K562 (cell line): ENCODE results near the gene ERCC2. TPM values are rescaled to one million over a fixed set of nuclear protein-coding genes. Genes with fewer than 3 reads are reported as not detected.

Experiments used
- ATAC-seq: fragments of 200-7000 bp; cut with Tn5 transposase; 3 replicates; pipeline ENCODE4 v1.9.1; 2020; ENCODE audit warnings: moderate library complexity
- BruUV-seq: library from RNA; stranded (reverse); fragments of 400-500 nt; replicated peaks from 2 replicates; lab custom pipeline; 2021; lab: Mats Ljungman, UMichigan
- CTCF ChIA-PET: fragments of 300-600 bp; formaldehyde crosslinking; extraction: SDS; loops from one replicate; lab custom pipeline; 2021; ENCODE audit warnings: low intra/inter-chr PET ratio; lab: Yijun Ruan, JAX
- POLR2A ChIA-PET: fragments of 300-600, 350-650 bp; sonication (Branson Sonifier 250); formaldehyde crosslinking; extraction: SDS; loops from one replicate; lab custom pipeline; 2021; ENCODE audit warnings: antibody characterized with exemption, inconsistent platforms; lab: Yijun Ruan, JAX
- DNase-seq, 4 experiments: peaks; one replicate each; pipeline versions ENCODE4 v3.0.0 to v3.0.0-alpha.2; 2011 to 2018; ENCODE audit warnings: low spot score in 3 of 4, mixed read lengths in 3 of 4; ENCODE audit errors: extremely low read depth in 1 of 4
- FAIRE-seq: peaks from 2 replicates; lab custom pipeline; 2011; peaks lifted over from hg19 to GRCh38; lab: Jason Lieb, UNC
- H2AFZ ChIP-seq: 2 replicates; pipeline ENCODE4 v1.6.0; 2011; ENCODE audit warnings: low read depth, low read length, control low read depth, inconsistent platforms
- H3K27ac ChIP-seq: fragments of 200-600 bp; 3 replicates; pipeline ENCODE4 v1.8.0; 2011; ENCODE audit warnings: low read depth, mild to moderate bottlenecking, control low read depth, inconsistent platforms, low read length, moderate library complexity, mixed read lengths; ENCODE audit errors: extremely low read depth
- H3K27me3 ChIP-seq, 2 experiments: fragments of 300-600 bp in 1 of 2; 2 replicates in 1 of 2; 3 replicates in 1 of 2; pipeline versions ENCODE4 v1.6.0 to v1.8.0; 2011; ENCODE audit warnings: inconsistent platforms in 2 of 2, low read length in 2 of 2, mild to moderate bottlenecking in 1 of 2, mixed read lengths in 1 of 2, moderate library complexity in 1 of 2; ENCODE audit not compliant: control insufficient read depth in 2 of 2, insufficient read depth in 2 of 2
- H3K36me3 ChIP-seq: fragments of 300-600 bp; 3 replicates; pipeline ENCODE4 v1.8.0; 2011; ENCODE audit warnings: mild to moderate bottlenecking, low read length, inconsistent platforms; ENCODE audit not compliant: control insufficient read depth, insufficient read depth
- H3K4me1 ChIP-seq, 2 experiments: fragments of 200-600 bp in 1 of 2; replicated peaks in 1 of 2; 2 replicates in 1 of 2; 3 replicates in 1 of 2; pipeline versions ENCODE4 v1.5.1 to v1.8.0; 2011; ENCODE audit warnings: inconsistent platforms in 2 of 2, low read length in 2 of 2, mild to moderate bottlenecking in 1 of 2, mixed read lengths in 1 of 2, moderate library complexity in 1 of 2; ENCODE audit not compliant: control insufficient read depth in 2 of 2, insufficient read depth in 2 of 2
- H3K4me2 ChIP-seq: 2 replicates; pipeline ENCODE4 v1.6.1; 2011; ENCODE audit warnings: low read length, control low read depth, inconsistent platforms, mixed read lengths; ENCODE audit not compliant: insufficient read depth
- H3K4me3 ChIP-seq: fragments of 200-600 bp; sonication (generic), shearing (Covaris generic); 2 replicates; pipeline ENCODE4 v1.5.1; 2016; ENCODE audit warnings: control low read depth, inconsistent platforms
- H3K79me2 ChIP-seq: fragments of 200-600 bp; 3 replicates; pipeline ENCODE4 v1.8.0; 2011; ENCODE audit warnings: low read length, inconsistent platforms; ENCODE audit not compliant: control insufficient read depth, insufficient read depth
- H3K9ac ChIP-seq, 2 experiments: 2 replicates each; pipeline versions ENCODE4 v1.6.0 to v1.6.1; 2011; ENCODE audit warnings: low read depth in 2 of 2, low read length in 2 of 2, control low read depth in 1 of 2, inconsistent platforms in 1 of 2, mild to moderate bottlenecking in 1 of 2, mixed read lengths in 1 of 2; ENCODE audit not compliant: insufficient read depth in 1 of 2
- H3K9me1 ChIP-seq: one replicate; pipeline ENCODE4 v1.6.0; 2011; ENCODE audit warnings: inconsistent platforms, mild to moderate bottlenecking, low read length, moderate library complexity; ENCODE audit not compliant: control insufficient read depth, insufficient read depth
- H3K9me3 ChIP-seq: replicated peaks from 2 replicates; pipeline ENCODE4 v1.5.1; 2011; ENCODE audit warnings: low read depth, low read length, inconsistent platforms; ENCODE audit not compliant: control insufficient read depth, insufficient read depth
- H4K20me1 ChIP-seq: replicated peaks from 2 replicates; pipeline ENCODE4 v1.6.1; 2011; ENCODE audit warnings: low read length, inconsistent platforms, mixed read lengths; ENCODE audit not compliant: control insufficient read depth, insufficient read depth
- NFYB ChIP-seq: IDR thresholded peaks from 2 replicates; pipeline ENCODE4 v1.6.1; 2011; ENCODE audit warnings: mild to moderate bottlenecking, moderate library complexity; ENCODE audit not compliant: insufficient read length; ENCODE audit errors: extremely low read depth
- PKNOX1 ChIP-seq: fragments of 450-650 bp; IDR thresholded peaks from 2 replicates; pipeline ENCODE4 v1.6.1; 2016
- ZBTB43 ChIP-seq: sonication (generic); formaldehyde crosslinking; IDR thresholded peaks from 2 replicates; pipeline ENCODE4 v1.8.0; 2023; ENCODE audit warnings: mild to moderate bottlenecking, missing genetic modification reagents
- WGBS: fragments of 100-300 bp; shearing (Covaris generic); methylation state at CpG from one replicate; pipeline ENCODE4 v1.1.6; 2016; ENCODE audit warnings: low coverage, mixed read lengths; ENCODE audit not compliant: insufficient coverage; ENCODE audit errors: missing lambda C conversion rate; 5-methylcytosine and 5-hydroxymethylcytosine counted together
- in situ Hi-C: fragments of 300-500 bp; cut with MboI; formaldehyde crosslinking; loops from 4 replicates; pipeline ENCODE4 v1.15.0; 2018; ENCODE audit warnings: inconsistent platforms, mixed read lengths
- intact Hi-C: fragments of 100-400 bp; cut with micrococcal nuclease; formaldehyde crosslinking; loops from 2 replicates; pipeline ENCODE4 v1.14.2; 2022
- polyA plus RNA-seq, 8 experiments: library from polyadenylated mRNA; depleted of rRNA in 4 of 8; stranded (reverse) in 5 of 8; unstranded in 3 of 8; fragments of >200 nt; fragmentation: Nextera tagmentation in 2 of 8; fragmentation: Illumina TruSeq in 1 of 8; extraction: Ambion mirVana in 2 of 8; extraction: Trizol in 1 of 8; gene quantifications; 2 replicates each; pipeline versions ENCODE4 v1.2.1 to v1.2.3, GENCODE V29; 2011 to 2014; ENCODE audit warnings: inconsistent platforms in 1 of 8, missing spikeins in 1 of 8
- total RNA-seq, 7 experiments: library from RNA; depleted of rRNA in 6 of 7; stranded (reverse); fragments of >200 nt in 6 of 7; fragmentation: Illumina TruSeq in 2 of 7; extraction: Trizol in 2 of 7; gene quantifications; 2 replicates each; pipeline versions ENCODE4 v1.2.1 to v1.2.3, GENCODE V29; 2011 to 2021; ENCODE audit warnings: low replicate concordance in 1 of 7

The ERCC2 gene
- total and polyA plus RNA-seq, 9 of the 15 experiments (the other 6 are each of a cell fraction or from before 2014, with no cell fraction given): 2.2 to 55.9 (median 23.4) TPM

- no peaks in the 10 kb centered on the region for H3K9me1 ChIP-seq
- TF ChIP-seq PKNOX1 (peak; percentile 38; the same call in 1 of the 2 replicates), NFYB (peak; percentile 31), ZBTB43 (CRISPR knock-in tag) (no peak)
- DNase-seq (no peak), ATAC-seq (no peak), FAIRE-seq (no peak)
- H3K4me1 ChIP-seq: peaks cover 1 to 4% of the 10 kb centered on the region in 2 experiments; a peak in 2 of 5 replicates
- no peak overlapping the region for H3K27ac ChIP-seq
- in situ Hi-C loops (no loop called here), intact Hi-C loops (loop anchor here (10.0 kb wide), 1 partner anchor 317 kb away; no protein-coding TSS in a partner anchor)
- H3K27me3 ChIP-seq: no peaks in the 10 kb centered on the region
- H3K79me2 ChIP-seq: no peaks in the 10 kb centered on the region
- ChIA-PET POLR2A (interaction anchor here (0.6 kb wide), 1 partner anchor 259 kb away, joined by 3 read pairs; no protein-coding TSS in a partner anchor), CTCF (no interaction called here)
- no TSS peak for BruUV-seq
- H3K36me3 ChIP-seq: no peaks in the 10 kb centered on the region
- no peak overlapping the region for H3K4me2 ChIP-seq
- no peak overlapping the region for H2AFZ ChIP-seq
- no peak overlapping the region for H3K4me3 ChIP-seq
- no peaks in the 10 kb centered on the region for H3K9me3 ChIP-seq
- WGBS: 53% methylated on average over 7 of the region's 7 CpGs
- H4K20me1 ChIP-seq: no peaks in the 10 kb centered on the region
- H3K9ac ChIP-seq: no peak overlapping the region
Measured at GRCh38 chr19:45331411-45331810, 39.0 kb downstream of the ERCC2 start.
